Pancreas (tissue), 10 donors: ENCODE results near the gene SCPEP1. TPM values are rescaled to one million over a fixed set of nuclear protein-coding genes. Genes with fewer than 3 reads are reported as not detected.
A peak's percentile ranks its signal among the peaks of the same experiment; 100 is the strongest.
"Not testable (repeated sequence)": the region's sequence is repeated elsewhere in the genome, so short reads cannot be mapped to it uniquely, and the experiment has no call there.

Experiments used
- ATAC-seq, 4 donors: fragments of 200-7000 bp; cut with Tn5 transposase; one replicate each; pipeline versions ENCODE4 v1.8.0 to v1.9.1; 2020; ENCODE audit warnings: mild to moderate bottlenecking in 4 of 4, moderate library complexity in 4 of 4
- DNase-seq, 6 donors: peaks; one replicate each; pipeline ENCODE4 v3.0.0-alpha.2; 2020
- FAIRE-seq: peaks from 2 replicates; lab custom pipeline; 2012; peaks lifted over from hg19 to GRCh38; lab: Jason Lieb, UNC
- H3K27ac ChIP-seq, 4 donors: fragments of 200-600 bp; sonication (generic); 1 replicate in 3 of 4; 2 replicates in 1 of 4; pipeline versions ENCODE4 v1.5.0 to v1.8.0; 2020
- H3K27me3 ChIP-seq, 4 donors: fragments of 200-600 bp; one replicate each; pipeline ENCODE4 v1.8.0; 2021
- H3K36me3 ChIP-seq, 3 donors: fragments of 200-600 bp; sonication (generic) in 1 of 3; one replicate each; pipeline versions ENCODE4 v1.5.0 to v1.8.0; 2020 to 2021
- H3K4me1 ChIP-seq, 3 donors: fragments of 200-600 bp; one replicate each; pipeline ENCODE4 v1.8.0; 2021
- H3K4me3 ChIP-seq, 4 donors: fragments of 200-600 bp; sonication (generic) in 2 of 4; one replicate each; pipeline versions ENCODE4 v1.5.0 to v1.8.0; 2020 to 2021
- H3K9me3 ChIP-seq, 4 donors: fragments of 200-600 bp; one replicate each; pipeline ENCODE4 v1.8.0; 2021
- WGBS, 2 donors: extraction: QIAGEN DNeasy Blood & Tissue Kit; methylation state at CpG; one replicate each; pipeline ENCODE4 v1.1.7; 2013; 5-methylcytosine and 5-hydroxymethylcytosine counted together
- intact Hi-C, 3 donors: fragments of 100-400 bp; cut with DNase I; formaldehyde crosslinking; loops; one replicate each; pipeline versions ENCODE4 v1.11.1 to v1.14.2; 2022
- polyA plus RNA-seq, 2 donors: library from polyadenylated mRNA; stranded (reverse); fragments of 200-250 nt; gene quantifications; one replicate each; pipeline ENCODE4 v1.2.3, GENCODE V29; 2013
- total RNA-seq, 6 donors: library from RNA; stranded (reverse); fragmentation: NEBNext Ultra II Directional in 4 of 6; extraction: Animal tissue kit (Norgen Biotek cat#: 25700) in 4 of 6; gene quantifications; one replicate each; pipeline versions ENCODE4 v1.2.1 to v1.2.4, GENCODE V29; 2021 to 2023
- TF ChIP-seq, protein P1 (sequence below), 4 donors: fragments of 200-600 bp; sonication (generic) in 3 of 4; IDR thresholded peaks; one replicate each; pipeline versions ENCODE4 v1.5.0 to v1.8.0; 2021; ENCODE audit warnings: antibody characterized with exemption in 4 of 4
- donor health status: healthy with polysubstance abuse.
- donor health status: DM: no; HTN: no; CAD: no; lungs with moderate emphysema.
- donor health status: DM: no; HTN: no; CAD: no.
- donor health status: control.
- donor health status: control.
- donor health status: Bipolar disorder and iron deficiency.
- donor health status: DM: yes; HTN: yes; CAD: no.
- donor health status: DM: no; HTN: no; CAD: no.
- donor health status: DM: no; HTN: no; CAD: no.
- donor health status: DM: yes; HTN: yes; CAD: no.

The SCPEP1 gene
- total and polyA plus RNA-seq, 8 donors, result 6.6 to 37.2 (median 16.3) TPM

DNA sequence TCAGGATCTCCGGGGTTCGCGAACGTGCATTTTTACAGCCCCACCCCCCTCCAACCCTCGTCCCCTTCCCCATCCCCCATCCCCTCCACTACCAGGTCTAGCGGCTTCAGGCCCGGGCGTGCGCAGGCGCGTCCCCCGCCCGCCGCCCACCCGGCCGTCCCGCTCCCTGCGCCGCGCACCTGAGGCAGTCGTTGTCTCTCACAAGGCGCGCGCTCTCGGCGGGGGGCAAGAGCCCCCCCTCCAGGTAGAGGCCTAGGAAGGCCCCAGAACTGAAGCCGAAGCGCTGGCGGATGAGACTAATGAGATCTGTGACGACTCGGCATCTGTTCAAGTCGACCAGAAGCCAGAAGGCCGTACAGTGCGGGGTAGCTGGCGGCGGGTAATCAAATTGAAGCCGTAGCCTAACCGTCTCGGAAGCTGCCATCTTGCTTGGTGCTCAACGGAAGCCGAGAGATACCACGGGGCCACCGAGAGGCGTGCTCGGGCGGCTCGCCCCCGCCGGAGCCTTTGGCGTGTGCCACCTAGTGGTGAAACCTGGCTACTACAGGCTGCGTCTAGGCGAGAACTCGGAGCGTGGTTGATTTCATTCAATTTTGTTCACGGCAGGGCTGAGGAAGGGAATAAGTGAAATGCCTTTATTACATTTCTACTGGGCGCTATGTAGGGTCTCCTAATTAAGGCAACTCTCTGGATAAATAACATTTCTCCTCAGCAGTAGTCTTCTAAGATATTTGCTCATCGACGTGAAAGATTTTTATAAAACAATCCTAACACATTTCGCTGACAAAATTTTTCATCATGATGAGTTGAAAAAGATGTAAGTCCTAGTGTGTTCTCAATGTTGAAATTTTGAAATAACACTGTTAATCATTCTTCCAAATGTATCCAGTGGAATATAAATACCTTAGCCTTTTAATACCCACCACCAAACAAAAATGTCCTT, 17.1 kb upstream of the SCPEP1 start, which contains the start of gene COIL:
TSS of gene COIL (minus strand) at position 455 of the 943 bp plus-strand sequence. CDS start at position 424, 31 bp downstream.
- intact Hi-C loops, result no loop called here
- Histone ChIP-seq H3K4me3 (peak within 1 kb of the TSS; percentile 64 to 75 (median 70)), H3K4me1 (peaks cover 6 to 16% (median 12%) of the 10 kb centered on the region in 3 donors), H3K27ac (peak within 1 kb of the TSS; percentile 66 to 90 (median 76)), H3K36me3 (no peaks in the 10 kb centered on the region), H3K27me3 (no peaks in the 10 kb centered on the region), H3K9me3 (no peaks in the 10 kb centered on the region)
- peak; percentile 97 to 100 (median 100) for ATAC-seq
- WGBS, 2 donors, result 3% methylated on average over 58 to 59 of the region's 59 CpGs
- no peak for FAIRE-seq
- DNase-seq, result peak; percentile 84 to 99 (median 92)
- TF ChIP-seq, protein P1, sequence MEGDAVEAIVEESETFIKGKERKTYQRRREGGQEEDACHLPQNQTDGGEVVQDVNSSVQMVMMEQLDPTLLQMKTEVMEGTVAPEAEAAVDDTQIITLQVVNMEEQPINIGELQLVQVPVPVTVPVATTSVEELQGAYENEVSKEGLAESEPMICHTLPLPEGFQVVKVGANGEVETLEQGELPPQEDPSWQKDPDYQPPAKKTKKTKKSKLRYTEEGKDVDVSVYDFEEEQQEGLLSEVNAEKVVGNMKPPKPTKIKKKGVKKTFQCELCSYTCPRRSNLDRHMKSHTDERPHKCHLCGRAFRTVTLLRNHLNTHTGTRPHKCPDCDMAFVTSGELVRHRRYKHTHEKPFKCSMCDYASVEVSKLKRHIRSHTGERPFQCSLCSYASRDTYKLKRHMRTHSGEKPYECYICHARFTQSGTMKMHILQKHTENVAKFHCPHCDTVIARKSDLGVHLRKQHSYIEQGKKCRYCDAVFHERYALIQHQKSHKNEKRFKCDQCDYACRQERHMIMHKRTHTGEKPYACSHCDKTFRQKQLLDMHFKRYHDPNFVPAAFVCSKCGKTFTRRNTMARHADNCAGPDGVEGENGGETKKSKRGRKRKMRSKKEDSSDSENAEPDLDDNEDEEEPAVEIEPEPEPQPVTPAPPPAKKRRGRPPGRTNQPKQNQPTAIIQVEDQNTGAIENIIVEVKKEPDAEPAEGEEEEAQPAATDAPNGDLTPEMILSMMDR (IDR thresholded peaks at IDR 0.05), result peak; percentile 99 to 100 (median 100)

GRCh38 chr17:56965241-56965640, 12.7 kb upstream of the SCPEP1 start:
- 77 to 79% methylated on average over 9 of the region's 9 CpGs for WGBS, 2 donors
- H3K9me3 ChIP-seq, FAIRE-seq, H3K4me3 ChIP-seq, H3K36me3 ChIP-seq, DNase-seq, intact Hi-C loops, ATAC-seq, H3K27me3 ChIP-seq, H3K27ac ChIP-seq, H3K4me1 ChIP-seq: not testable (repeated sequence)

- peak in 1 of 4 donors; percentile 27 for ATAC-seq
- DNase-seq, result not testable (repeated sequence)
- WGBS, 2 donors, result 20 to 23% methylated on average over 6 of the region's 6 CpGs
These were observed 12.2 kb upstream of the SCPEP1 start for GRCh38 chr17:56965681-56966080.

DNA sequence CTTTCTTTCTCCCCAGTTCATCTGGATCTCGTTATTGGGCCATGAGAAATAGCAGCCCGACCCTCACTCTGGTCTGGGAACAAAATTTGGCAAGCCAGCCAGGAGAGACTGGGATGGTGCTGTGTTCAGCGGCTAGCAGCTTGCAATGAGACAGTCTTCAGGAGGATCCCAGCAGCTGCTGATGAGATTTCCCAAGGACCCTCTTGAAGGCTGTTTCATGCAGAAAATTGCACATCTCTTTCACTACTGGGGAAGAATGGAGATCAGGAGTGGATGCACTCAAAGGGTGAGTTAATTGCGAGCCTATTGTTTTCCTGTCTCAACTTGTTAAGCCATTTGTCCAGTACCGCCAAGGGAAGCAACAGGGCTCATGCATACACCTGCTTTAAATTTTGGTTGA, 11.6 kb upstream of the SCPEP1 start:
- Histone ChIP-seq H3K4me1 (peaks cover 0 to 2% (median 0%) of the 10 kb centered on the region in 3 donors), H3K27ac (no peak overlapping the region), H3K9me3 (no peaks in the 10 kb centered on the region), H3K27me3 (no peaks in the 10 kb centered on the region), H3K36me3 (no peaks in the 10 kb centered on the region), H3K4me3 (no peak overlapping the region)
- WGBS, 2 donors, result 69 to 72% methylated on average over 5 of the region's 5 CpGs
- intact Hi-C loops, result no loop called here
- DNase-seq, result no peak
- TF ChIP-seq, protein P1 (IDR thresholded peaks at IDR 0.05), result no peak
- ATAC-seq, result peak in 1 of 4 donors; percentile 43
- FAIRE-seq, result no peak

More at GRCh38 chr17:56965681-56966080, 12.2 kb upstream of the SCPEP1 start:
- FAIRE-seq, H3K4me3 ChIP-seq, intact Hi-C loops, H3K36me3 ChIP-seq, H3K27ac ChIP-seq, H3K4me1 ChIP-seq, H3K9me3 ChIP-seq, H3K27me3 ChIP-seq: not testable (repeated sequence)

- no peak overlapping the region for H3K27ac ChIP-seq
- H3K4me3 ChIP-seq, result no peak overlapping the region
- ATAC-seq (no peak), FAIRE-seq (no peak), DNase-seq (no peak)
- intact Hi-C loops, result no loop called here
- no peaks in the 10 kb centered on the region for H3K9me3 ChIP-seq
- peaks cover 0 to 3% (median 0%) of the 10 kb centered on the region in 3 donors for H3K4me1 ChIP-seq
- whole genome bisulfite sequencing, 2 donors, result 100% methylated on average over 1 of the region's 1 CpG
- no peaks in the 10 kb centered on the region for H3K36me3 ChIP-seq
- TF ChIP-seq, protein P1 (IDR thresholded peaks at IDR 0.05), result no peak
- no peaks in the 10 kb centered on the region for H3K27me3 ChIP-seq
These were observed 7.0 kb upstream of the SCPEP1 start for GRCh38 chr17:56970974-56971373.
